HEK293 (cell line): ENCODE measurements around the gene FRMD3.

Experiments
- CTCF ChIA-PET: fragments of 350-600 bp; formaldehyde crosslinking; extraction: SDS; loops from one replicate; lab custom pipeline; 2021; ENCODE audit warnings: antibody characterized with exemption; lab: Yijun Ruan, JAX
- POLR2A ChIA-PET: fragments of 300-600 bp; formaldehyde crosslinking; extraction: SDS; loops from one replicate; lab custom pipeline; 2020; ENCODE audit warnings: antibody characterized with exemption, inconsistent platforms; lab: Yijun Ruan, JAX
- H3K27ac ChIP-seq: fragments of 200-500 bp; sonication (Bioruptor generic); 2 replicates; pipeline ENCODE4 v1.5.1; 2014; ENCODE audit warnings: low read depth, low read length, control low read depth, inconsistent platforms; ENCODE audit errors: extremely low read depth
- H3K36me3 ChIP-seq, 2 experiments: fragments of 200-500 bp in 1 of 2; sonication (Bioruptor generic) in 1 of 2; 1 replicate in 1 of 2; 2 replicates in 1 of 2; pipeline ENCODE4 v1.5.1; 2014 to 2017; ENCODE audit warnings: inconsistent platforms in 2 of 2, low read length in 2 of 2; ENCODE audit not compliant: control insufficient read depth in 2 of 2, insufficient read depth in 1 of 2
- H3K4me1 ChIP-seq: fragments of 200-500 bp; sonication (Bioruptor generic); 2 replicates; pipeline ENCODE4 v1.5.1; 2014; ENCODE audit warnings: mild to moderate bottlenecking, low read length, inconsistent platforms; ENCODE audit not compliant: control insufficient read depth, insufficient read depth
- H3K4me3 ChIP-seq: 2 replicates; pipeline ENCODE4 v1.5.1; 2011; ENCODE audit warnings: low read depth, mild to moderate bottlenecking, control low read depth, low read length, moderate library complexity
- H3K9me3 ChIP-seq: fragments of 200-500 bp; sonication (Bioruptor generic); 2 replicates; pipeline ENCODE4 v1.5.1; 2014; ENCODE audit warnings: low read depth, low read length, inconsistent platforms; ENCODE audit not compliant: control insufficient read depth, insufficient read depth
- ATF2 ChIP-seq: fragments of 450-650 bp; formaldehyde crosslinking; IDR thresholded peaks from 2 replicates; pipeline ENCODE4 v1.5.1; 2016; ENCODE audit warnings: missing biosample characterization, missing genetic modification characterization, low read depth
- EGR2 ChIP-seq: fragments of 450-650 bp; formaldehyde crosslinking; IDR thresholded peaks from 2 replicates; pipeline ENCODE4 v1.5.1; 2016; ENCODE audit warnings: low read depth, missing biosample characterization, missing genetic modification characterization
- FEZF1 ChIP-seq: fragments of 450-650 bp; formaldehyde crosslinking; IDR thresholded peaks from 2 replicates; pipeline ENCODE4 v1.5.1; 2016; ENCODE audit warnings: missing biosample characterization, missing genetic modification characterization
- GFI1B ChIP-seq: fragments of 450-650 bp; formaldehyde crosslinking; IDR thresholded peaks from 2 replicates; pipeline ENCODE4 v1.5.1; 2016; ENCODE audit warnings: missing biosample characterization, missing genetic modification characterization
- GLI2 ChIP-seq: fragments of 450-650 bp; formaldehyde crosslinking; IDR thresholded peaks from 2 replicates; pipeline ENCODE4; 2017; ENCODE audit warnings: missing biosample characterization, missing genetic modification characterization, low read depth, borderline replicate concordance
- KLF8 ChIP-seq: fragments of 450-650 bp; formaldehyde crosslinking; IDR thresholded peaks from 2 replicates; pipeline ENCODE4 v1.5.1; 2016; ENCODE audit warnings: missing biosample characterization, missing genetic modification characterization
- MYNN ChIP-seq: fragments of 450-650 bp; formaldehyde crosslinking; IDR thresholded peaks from 2 replicates; pipeline ENCODE4 v1.5.1; 2016; ENCODE audit warnings: missing biosample characterization, missing genetic modification characterization, borderline replicate concordance
- MZF1 ChIP-seq: fragments of 450-650 bp; formaldehyde crosslinking; IDR thresholded peaks from 2 replicates; pipeline ENCODE4 v1.5.1; 2017; ENCODE audit warnings: missing biosample characterization, missing genetic modification characterization, borderline replicate concordance
- SP3 ChIP-seq: fragments of 450-650 bp; formaldehyde crosslinking; IDR thresholded peaks from 2 replicates; pipeline ENCODE4 v1.5.1; 2016; ENCODE audit warnings: missing biosample characterization, missing genetic modification characterization
- YY2 ChIP-seq: fragments of 450-650 bp; formaldehyde crosslinking; IDR thresholded peaks from 2 replicates; pipeline ENCODE4 v1.5.1; 2016; ENCODE audit warnings: missing biosample characterization, missing genetic modification characterization
- ZBTB1 ChIP-seq: fragments of 450-650 bp; formaldehyde crosslinking; IDR thresholded peaks from 2 replicates; pipeline ENCODE4 v1.5.1; 2016; ENCODE audit warnings: missing biosample characterization, missing genetic modification characterization
- ZBTB10 ChIP-seq: fragments of 450-650 bp; formaldehyde crosslinking; IDR thresholded peaks from 2 replicates; pipeline ENCODE4 v1.5.1; 2016; ENCODE audit warnings: missing biosample characterization, missing genetic modification characterization
- ZBTB17 ChIP-seq: fragments of 450-650 bp; formaldehyde crosslinking; IDR thresholded peaks from 2 replicates; pipeline ENCODE4 v1.5.1; 2016; ENCODE audit warnings: missing biosample characterization, missing genetic modification characterization
- ZBTB20 ChIP-seq: fragments of 450-650 bp; formaldehyde crosslinking; IDR thresholded peaks from 2 replicates; pipeline ENCODE4 v1.5.1; 2016; ENCODE audit warnings: missing biosample characterization, missing genetic modification characterization
- ZBTB48 ChIP-seq: fragments of 450-650 bp; formaldehyde crosslinking; IDR thresholded peaks from 2 replicates; pipeline ENCODE4 v1.5.1; 2016; ENCODE audit warnings: missing biosample characterization, missing genetic modification characterization
- ZNF114 ChIP-seq: fragments of 450-650 bp; formaldehyde crosslinking; IDR thresholded peaks from 2 replicates; pipeline ENCODE4 v1.5.0; 2017; ENCODE audit warnings: missing biosample characterization, missing genetic modification characterization
- ZNF121 ChIP-seq: fragments of 450-650 bp; formaldehyde crosslinking; IDR thresholded peaks from 2 replicates; pipeline ENCODE4 v1.5.1; 2016; ENCODE audit warnings: missing biosample characterization, missing genetic modification characterization
- ZNF133 ChIP-seq: fragments of 450-650 bp; formaldehyde crosslinking; IDR thresholded peaks from 2 replicates; pipeline ENCODE4 v1.5.1; 2016; ENCODE audit warnings: missing biosample characterization, missing genetic modification characterization
- ZNF138 ChIP-seq: fragments of 450-650 bp; formaldehyde crosslinking; IDR thresholded peaks from 2 replicates; pipeline ENCODE4 v1.5.1; 2016; ENCODE audit warnings: missing biosample characterization, missing genetic modification characterization, borderline replicate concordance
- ZNF146 ChIP-seq: fragments of 450-650 bp; formaldehyde crosslinking; IDR thresholded peaks from 2 replicates; pipeline ENCODE4 v1.5.1; 2016; ENCODE audit warnings: missing biosample characterization, missing genetic modification characterization
- ZNF169 ChIP-seq: fragments of 450-650 bp; formaldehyde crosslinking; IDR thresholded peaks from 2 replicates; pipeline ENCODE4 v1.5.1; 2016; ENCODE audit warnings: missing biosample characterization, missing genetic modification characterization
- ZNF19 ChIP-seq: fragments of 450-650 bp; formaldehyde crosslinking; IDR thresholded peaks from 2 replicates; pipeline ENCODE4; 2016; ENCODE audit warnings: missing biosample characterization, missing genetic modification characterization, low read depth
- ZNF23 ChIP-seq: fragments of 450-650 bp; formaldehyde crosslinking; IDR thresholded peaks from 2 replicates; pipeline ENCODE4 v1.5.1; 2016; ENCODE audit warnings: missing biosample characterization, missing genetic modification characterization, borderline replicate concordance
- ZNF341 ChIP-seq: fragments of 450-650 bp; formaldehyde crosslinking; IDR thresholded peaks from 2 replicates; pipeline ENCODE4; 2016; ENCODE audit warnings: low read depth, missing biosample characterization, missing genetic modification characterization
- ZNF433 ChIP-seq: fragments of 450-650 bp; formaldehyde crosslinking; IDR thresholded peaks from 2 replicates; pipeline ENCODE4 v1.5.1; 2016; ENCODE audit warnings: missing biosample characterization, missing genetic modification characterization, low read depth
- ZNF558 ChIP-seq: fragments of 450-650 bp; formaldehyde crosslinking; IDR thresholded peaks from 2 replicates; pipeline ENCODE4 v1.5.1; 2016; ENCODE audit warnings: missing biosample characterization, missing genetic modification characterization
- ZNF621 ChIP-seq: fragments of 450-650 bp; formaldehyde crosslinking; IDR thresholded peaks from 2 replicates; pipeline ENCODE4 v1.5.1; 2017; ENCODE audit warnings: missing biosample characterization, missing genetic modification characterization
- ZNF629 ChIP-seq: fragments of 450-650 bp; formaldehyde crosslinking; IDR thresholded peaks from 2 replicates; pipeline ENCODE4 v1.5.1; 2017; ENCODE audit warnings: missing biosample characterization, missing genetic modification characterization
- ZNF658 ChIP-seq: fragments of 450-650 bp; formaldehyde crosslinking; IDR thresholded peaks from 2 replicates; pipeline ENCODE4; 2016; ENCODE audit warnings: missing biosample characterization, missing genetic modification characterization
- ZNF768 ChIP-seq: fragments of 450-650 bp; formaldehyde crosslinking; IDR thresholded peaks from 2 replicates; pipeline ENCODE4 v1.5.1; 2018; ENCODE audit warnings: missing biosample characterization, mild to moderate bottlenecking, missing genetic modification characterization
- ZNF776 ChIP-seq: fragments of 450-650 bp; formaldehyde crosslinking; IDR thresholded peaks from 2 replicates; pipeline ENCODE4 v1.5.0; 2017; ENCODE audit warnings: missing biosample characterization, missing genetic modification characterization, borderline replicate concordance
- ZNF830 ChIP-seq: fragments of 450-650 bp; IDR thresholded peaks from 2 replicates; pipeline ENCODE4 v1.5.0; 2018; ENCODE audit warnings: missing biosample characterization, missing genetic modification characterization, low read depth, mild to moderate bottlenecking, moderate library complexity
- ZSCAN16 ChIP-seq: fragments of 450-650 bp; formaldehyde crosslinking; IDR thresholded peaks from 2 replicates; pipeline ENCODE4 v1.5.1; 2016; ENCODE audit warnings: missing biosample characterization, missing genetic modification characterization

FRMD3 gene

GRCh38 chr9:83413367-83413766 lies 124.8 kb downstream of the FRMD3 start:
- H3K27ac ChIP-seq, result no peak overlapping the region
- H3K4me3 ChIP-seq, result no peak overlapping the region
- no peak for TF ChIP-seq ZBTB17 (tag by site-specific recombination)
- TF ChIP-seq ZSCAN16 (tag by site-specific recombination), result no peak
- TF ChIP-seq MZF1 (tag by site-specific recombination), result no peak
- no peak for TF ChIP-seq ZNF558 (tag by site-specific recombination)
- no peak for TF ChIP-seq ZNF19 (tag by site-specific recombination)
- no peak for TF ChIP-seq ZNF433 (tag by site-specific recombination)
- TF ChIP-seq ZNF341 (tag by site-specific recombination), result no peak
- no peak for TF ChIP-seq ZNF169 (tag by site-specific recombination)
- TF ChIP-seq YY2 (tag by site-specific recombination), result no peak
- no peak for TF ChIP-seq ZNF629
- no peak for TF ChIP-seq MYNN (tag by site-specific recombination)
- TF ChIP-seq ZNF830, result no peak
- no peak for TF ChIP-seq ZNF658 (tag by site-specific recombination)
- no peak for TF ChIP-seq GLI2 (tag by site-specific recombination)
- no peak for TF ChIP-seq SP3
- TF ChIP-seq ZNF23 (tag by site-specific recombination), result no peak
- no peak for TF ChIP-seq ZNF133
- no peaks in the 10 kb centered on the region for H3K4me1 ChIP-seq
- CTCF ChIA-PET, result no interaction called here
- H3K36me3 ChIP-seq, result no peaks in the 10 kb centered on the region
- no peaks in the 10 kb centered on the region for H3K9me3 ChIP-seq
- POLR2A ChIA-PET, result no interaction called here

- H3K27ac ChIP-seq, result no peak overlapping the region
- POLR2A ChIA-PET, result no interaction called here
- no peak overlapping the region for H3K4me3 ChIP-seq
- CTCF ChIA-PET, result no interaction called here
- no peaks in the 10 kb centered on the region for H3K9me3 ChIP-seq
- H3K36me3 ChIP-seq, result no peaks in the 10 kb centered on the region
- TF ChIP-seq ZNF146 (tag by site-specific recombination), result no peak
- TF ChIP-seq ZBTB48, result no peak
- TF ChIP-seq EGR2 (tag by site-specific recombination), result no peak
- TF ChIP-seq ZBTB1 (tag by site-specific recombination), result no peak
- no peak for TF ChIP-seq ZNF776 (tag by site-specific recombination)
- TF ChIP-seq ZNF114 (tag by site-specific recombination), result no peak
- no peak for TF ChIP-seq ATF2
- TF ChIP-seq ZNF138 (tag by site-specific recombination), result no peak
- TF ChIP-seq GFI1B (tag by site-specific recombination), result no peak
- TF ChIP-seq KLF8 (tag by site-specific recombination), result no peak
- no peak for TF ChIP-seq ZNF768 (tag by site-specific recombination)
- TF ChIP-seq FEZF1 (tag by site-specific recombination), result no peak
- no peak for TF ChIP-seq ZNF621 (tag by site-specific recombination)
- no peak for TF ChIP-seq ZBTB10 (tag by site-specific recombination)
- TF ChIP-seq ZBTB20 (tag by site-specific recombination), result no peak
- TF ChIP-seq ZNF121, result no peak
- TF ChIP-seq, all 188 proteins: peak for 0
- H3K4me1 ChIP-seq, result no peaks in the 10 kb centered on the region
These were observed 127.5 kb downstream of the FRMD3 start for GRCh38 chr9:83410701-83411100.
